ENCODE measurements around the gene GNG7.

DNA sequence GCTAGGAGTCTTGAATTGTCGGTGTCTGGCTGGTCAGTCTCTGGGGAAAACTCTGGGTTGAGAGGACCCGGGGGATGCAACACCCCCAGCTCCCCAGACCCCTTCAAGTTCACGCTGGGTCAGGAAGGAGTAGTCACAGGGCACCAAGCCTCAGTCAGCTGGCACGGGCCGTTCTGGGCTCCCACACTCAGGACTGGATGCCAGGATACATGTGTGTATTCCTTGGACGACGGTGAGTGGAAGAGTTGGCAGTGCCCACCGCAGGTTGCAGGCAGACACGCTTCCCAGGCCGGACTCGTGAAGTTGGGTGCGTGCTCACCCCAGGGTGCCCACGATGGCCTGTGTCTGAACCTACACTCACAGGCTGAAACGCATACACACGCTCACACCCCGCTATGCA, 221.0 kb downstream of the GNG7 start:
- TF ChIP-seq, protein P1, sequence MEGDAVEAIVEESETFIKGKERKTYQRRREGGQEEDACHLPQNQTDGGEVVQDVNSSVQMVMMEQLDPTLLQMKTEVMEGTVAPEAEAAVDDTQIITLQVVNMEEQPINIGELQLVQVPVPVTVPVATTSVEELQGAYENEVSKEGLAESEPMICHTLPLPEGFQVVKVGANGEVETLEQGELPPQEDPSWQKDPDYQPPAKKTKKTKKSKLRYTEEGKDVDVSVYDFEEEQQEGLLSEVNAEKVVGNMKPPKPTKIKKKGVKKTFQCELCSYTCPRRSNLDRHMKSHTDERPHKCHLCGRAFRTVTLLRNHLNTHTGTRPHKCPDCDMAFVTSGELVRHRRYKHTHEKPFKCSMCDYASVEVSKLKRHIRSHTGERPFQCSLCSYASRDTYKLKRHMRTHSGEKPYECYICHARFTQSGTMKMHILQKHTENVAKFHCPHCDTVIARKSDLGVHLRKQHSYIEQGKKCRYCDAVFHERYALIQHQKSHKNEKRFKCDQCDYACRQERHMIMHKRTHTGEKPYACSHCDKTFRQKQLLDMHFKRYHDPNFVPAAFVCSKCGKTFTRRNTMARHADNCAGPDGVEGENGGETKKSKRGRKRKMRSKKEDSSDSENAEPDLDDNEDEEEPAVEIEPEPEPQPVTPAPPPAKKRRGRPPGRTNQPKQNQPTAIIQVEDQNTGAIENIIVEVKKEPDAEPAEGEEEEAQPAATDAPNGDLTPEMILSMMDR (conservative IDR thresholded peaks at IDR 0.05; ENCODE audit: low read length) = no peak
- no peak for TF ChIP-seq EZH2phosphoT487 (IDR thresholded peaks at IDR 0.05; ENCODE audit: borderline replicate concordance)
